HG03039 (cell line): ENCODE measurements around the gene TPR.
A peak's percentile ranks its signal among the peaks of the same experiment; 100 is the strongest.
"Not testable (repeated sequence)": the region's sequence is repeated elsewhere in the genome, so short reads cannot be mapped to it uniquely, and the experiment has no call there.

Experiments
- ATAC-seq: cut with Tn5 transposase; IDR thresholded peaks from one replicate; pipeline ENCODE4 v1.9.1; 2021; ENCODE audit warnings: mild to moderate bottlenecking, moderate library complexity; ENCODE audit not compliant: unreplicated experiment

TPR gene

DNA sequence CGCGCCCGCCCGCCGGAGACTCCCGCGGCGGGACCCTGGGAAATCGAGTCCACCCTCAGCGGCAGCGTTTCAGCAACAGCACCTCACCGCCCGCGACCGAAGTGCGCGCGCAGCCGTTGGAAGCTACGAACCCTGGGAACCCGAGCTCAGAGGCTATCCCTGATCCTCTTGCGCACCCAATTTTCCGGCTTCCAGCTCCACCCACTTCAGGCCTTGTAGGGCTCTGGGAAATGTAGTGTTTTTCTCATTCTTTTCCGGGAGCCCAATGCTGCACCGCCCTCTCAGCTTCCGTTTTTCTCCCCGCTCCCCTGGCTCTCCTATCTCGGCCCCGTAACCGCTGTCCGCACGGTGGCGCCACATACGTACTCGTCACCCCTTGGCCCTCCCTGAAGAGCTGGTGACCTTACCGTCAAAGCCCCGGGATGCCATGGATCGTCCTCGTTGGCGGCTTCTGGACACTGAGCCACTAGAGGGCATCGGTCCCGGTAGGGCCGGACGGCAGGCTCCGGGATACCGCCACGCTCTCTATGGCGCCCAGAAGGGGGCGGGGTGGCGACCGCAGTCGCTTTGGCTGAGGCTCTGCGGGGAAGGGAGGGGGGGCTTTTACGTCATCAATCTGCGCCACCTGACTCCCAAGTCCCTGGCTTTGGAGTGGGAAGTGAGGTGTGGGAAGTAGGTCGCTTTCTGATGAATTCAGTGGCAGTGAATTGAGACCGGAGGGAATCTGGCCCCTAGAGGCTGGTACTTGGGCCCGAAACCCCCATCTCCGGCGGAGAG is at the start of gene TPR, which contains the start of gene ODR4:
TPR (minus strand) TSS at position 102 of the 777 bp plus-strand sequence. CDS start 225 bp downstream, outside the sequence.
ODR4 (plus strand) TSS at position 687 of the 777 bp plus-strand sequence. CDS start 3,948 bp downstream, outside the sequence.
- ATAC-seq: peak; percentile 85

DNA sequence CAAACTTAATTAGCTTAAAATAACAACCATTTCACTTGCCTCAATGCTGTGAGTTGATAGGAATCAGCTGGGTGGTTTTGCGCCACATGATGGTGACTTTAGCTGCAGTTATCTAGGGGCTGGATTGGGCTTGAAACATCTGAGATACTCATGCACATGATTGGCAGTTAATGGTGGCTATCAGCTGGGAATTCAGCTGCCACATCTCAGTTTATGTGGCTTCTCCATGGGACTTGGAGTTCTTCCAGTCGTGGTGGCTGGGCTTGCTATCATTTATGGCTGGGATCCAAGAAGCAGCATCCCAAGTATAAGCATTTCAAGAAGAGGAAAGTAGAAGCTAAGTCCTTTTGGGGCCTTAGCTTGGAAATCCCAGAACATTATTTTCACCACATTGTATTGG is 49.5 kb upstream of the TPR start:
- ATAC-seq: no peak

DNA sequence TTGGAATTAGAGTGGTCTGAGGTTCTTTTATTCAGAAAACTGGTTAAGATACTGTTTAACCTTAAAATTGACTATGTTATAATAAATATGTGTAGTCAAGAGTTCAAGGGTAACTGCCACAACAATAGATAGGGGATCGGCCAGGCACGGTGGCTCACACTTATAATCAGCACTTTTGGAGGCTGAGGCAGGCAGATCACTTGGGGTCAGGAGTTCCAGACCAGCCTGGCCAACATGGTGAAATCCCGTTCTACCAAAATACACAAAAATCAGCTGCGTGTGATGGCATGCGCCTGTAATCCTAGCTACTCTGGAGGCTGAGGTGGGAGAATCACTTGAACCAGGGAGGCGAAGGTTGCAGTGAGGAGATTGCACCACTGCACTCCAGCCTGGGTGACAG is 46.4 kb upstream of the TPR start:
- no peak for ATAC-seq

DNA sequence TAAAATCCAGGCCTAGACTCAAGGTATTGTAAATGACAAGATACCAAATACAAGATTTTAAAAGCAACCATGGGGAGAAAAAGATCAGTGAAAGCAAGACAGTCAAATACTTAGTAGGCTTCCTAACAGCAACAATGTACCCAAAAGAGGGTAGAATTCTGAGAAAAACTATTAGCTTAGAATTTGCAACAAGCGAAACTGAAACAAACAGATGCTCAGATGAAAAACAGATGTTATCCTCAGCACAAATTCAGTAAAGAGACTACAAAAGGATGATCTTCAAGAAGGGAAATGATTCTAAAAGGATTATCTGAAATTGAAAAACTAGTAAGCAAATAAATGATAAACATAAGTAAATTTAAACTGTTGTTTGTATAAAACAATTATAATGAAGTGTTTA is 45.9 kb upstream of the TPR start:
- ATAC-seq: peak; percentile 93

DNA sequence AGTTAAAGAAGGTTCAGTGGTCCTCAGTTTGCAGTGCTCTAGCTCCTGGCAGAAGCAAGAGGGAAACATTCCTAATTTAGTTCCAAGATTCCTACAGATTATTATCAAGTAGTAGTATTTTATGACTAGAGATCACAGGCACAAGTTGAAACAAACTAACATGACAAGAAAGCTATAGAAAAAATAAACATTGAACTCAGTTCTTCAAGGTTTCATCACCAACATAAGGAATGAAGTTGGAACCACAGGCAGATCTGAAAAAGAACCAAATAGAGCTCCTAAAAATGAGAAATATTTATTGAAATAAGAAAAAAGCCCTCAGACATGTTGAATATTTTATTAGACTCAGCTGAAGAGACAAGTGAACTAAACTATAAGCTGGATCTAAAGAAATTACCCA is 45.3 kb upstream of the TPR start:
- ATAC-seq: no peak

DNA sequence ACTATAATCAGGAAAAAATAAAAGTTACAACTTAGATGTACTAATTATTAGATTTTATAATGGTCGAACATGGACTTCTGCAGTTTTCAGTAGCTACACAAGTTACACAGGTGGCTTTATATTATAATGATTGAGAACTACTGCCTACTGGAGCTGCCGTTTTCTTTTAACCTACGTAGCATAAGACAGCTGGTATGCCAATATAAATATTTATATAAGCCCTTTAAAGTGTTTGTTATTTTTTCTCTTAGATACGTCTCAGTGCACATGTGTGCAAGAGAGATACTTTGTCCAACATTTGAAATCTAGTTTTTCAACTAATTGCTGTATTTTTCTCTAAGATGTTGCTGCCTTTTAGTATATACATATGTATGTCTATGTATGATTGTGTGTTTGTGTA is 43.5 kb upstream of the TPR start:
- no peak for ATAC-seq

DNA sequence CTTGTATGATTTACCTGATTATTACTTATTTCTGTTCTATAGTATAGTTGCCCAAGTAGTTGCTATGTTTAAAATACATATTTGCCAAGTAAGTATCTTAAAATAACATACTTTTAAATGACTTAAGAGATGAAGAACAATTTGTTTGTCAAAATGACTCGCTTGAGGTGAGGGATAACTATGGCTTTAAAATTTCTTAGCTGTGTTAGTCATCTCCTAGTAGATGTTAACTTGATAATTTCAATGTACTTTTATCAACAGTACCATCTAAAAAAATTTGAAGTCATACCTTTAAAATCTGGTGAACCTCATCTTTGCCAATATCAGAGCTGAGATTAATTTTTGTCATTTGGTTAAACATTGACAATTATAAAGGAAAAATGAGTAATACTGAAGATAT is 38.3 kb upstream of the TPR start:
- ATAC-seq: no peak

DNA sequence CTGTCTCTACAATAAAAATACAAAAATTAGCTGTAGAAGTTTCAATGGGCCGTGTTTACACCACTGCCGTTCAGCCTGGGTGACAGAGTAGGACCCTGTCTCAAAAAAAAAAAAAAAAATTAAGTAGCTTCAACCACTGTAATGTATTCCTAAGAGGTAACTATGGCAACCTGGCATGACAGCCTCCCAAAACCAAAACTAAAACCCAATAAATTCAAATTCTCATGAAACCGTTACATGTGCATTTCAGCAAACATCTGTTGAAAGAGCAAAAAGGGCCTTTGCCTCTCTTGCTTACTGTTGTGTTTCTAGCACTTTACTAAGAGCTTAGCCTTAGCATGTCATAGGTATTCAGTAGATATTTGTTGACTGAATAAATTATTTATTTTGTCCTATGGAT is 34.0 kb upstream of the TPR start:
- no peak for ATAC-seq

DNA sequence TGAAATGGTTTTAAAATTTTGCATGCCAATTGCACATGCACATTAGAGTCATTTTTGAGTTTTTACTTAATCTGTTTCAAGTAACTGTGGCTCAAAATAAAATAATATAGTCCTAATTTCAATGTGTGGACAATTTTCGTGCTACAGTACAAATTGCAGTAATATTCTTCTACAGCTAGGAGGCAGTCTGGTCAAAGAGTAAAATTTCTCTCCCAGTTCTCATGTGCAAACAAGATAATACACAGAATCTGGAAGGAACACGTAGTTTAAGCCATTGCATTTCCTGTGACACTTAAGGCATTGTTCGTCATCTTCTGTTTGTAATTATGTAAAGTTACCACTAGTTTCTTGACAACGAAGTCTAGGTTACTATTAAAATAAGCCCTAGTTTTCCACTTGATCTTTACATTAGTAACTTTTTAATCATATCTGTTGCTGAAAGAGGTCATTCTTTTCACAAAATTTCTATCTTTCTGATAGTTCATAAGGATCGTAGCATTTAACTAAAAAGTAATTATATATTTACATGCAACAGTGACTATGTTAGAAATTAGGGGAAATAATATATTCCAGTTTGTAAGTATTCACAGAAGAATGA is 29.5 kb upstream of the TPR start:
- ATAC-seq: no peak

DNA sequence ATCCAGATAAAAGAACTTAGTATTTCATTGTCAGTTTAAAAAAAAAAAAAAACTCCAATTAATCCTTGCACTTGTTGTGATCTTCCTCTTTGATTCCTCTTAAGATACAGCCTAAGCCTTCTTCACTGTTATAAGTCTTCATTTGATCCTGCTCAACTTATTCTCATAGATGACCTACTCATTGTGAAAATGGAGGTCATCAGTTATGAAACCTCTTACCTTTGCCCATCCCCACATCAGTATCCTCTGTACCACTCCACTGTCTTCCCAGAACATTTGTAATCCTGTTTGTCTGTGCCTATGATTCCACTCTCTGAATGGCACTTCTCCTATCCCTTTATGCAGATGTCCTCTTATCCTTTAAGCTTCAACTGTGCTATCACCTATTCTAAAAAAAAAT is 28.6 kb upstream of the TPR start:
- ATAC-seq: no peak

DNA sequence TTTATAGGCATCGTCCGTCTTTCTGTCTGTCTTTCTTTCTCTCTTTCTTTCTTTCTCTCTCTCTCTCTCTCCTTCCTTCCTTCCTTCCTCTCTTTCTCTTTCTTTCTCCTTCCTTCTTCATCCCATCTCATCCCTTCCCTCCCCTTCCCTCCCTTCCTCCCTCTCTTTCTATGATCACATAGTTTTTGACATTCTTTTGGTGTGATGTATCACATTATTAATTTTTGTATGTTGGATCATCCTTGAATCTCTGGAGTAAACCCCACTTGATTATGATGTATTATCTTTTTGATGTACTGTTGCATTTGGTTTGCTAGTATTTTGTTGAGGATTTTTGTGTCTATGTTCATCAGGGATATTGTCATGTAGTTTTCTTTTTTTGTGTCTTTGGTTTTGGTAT is 26.4 kb upstream of the TPR start:
- ATAC-seq: not testable (repeated sequence)

DNA sequence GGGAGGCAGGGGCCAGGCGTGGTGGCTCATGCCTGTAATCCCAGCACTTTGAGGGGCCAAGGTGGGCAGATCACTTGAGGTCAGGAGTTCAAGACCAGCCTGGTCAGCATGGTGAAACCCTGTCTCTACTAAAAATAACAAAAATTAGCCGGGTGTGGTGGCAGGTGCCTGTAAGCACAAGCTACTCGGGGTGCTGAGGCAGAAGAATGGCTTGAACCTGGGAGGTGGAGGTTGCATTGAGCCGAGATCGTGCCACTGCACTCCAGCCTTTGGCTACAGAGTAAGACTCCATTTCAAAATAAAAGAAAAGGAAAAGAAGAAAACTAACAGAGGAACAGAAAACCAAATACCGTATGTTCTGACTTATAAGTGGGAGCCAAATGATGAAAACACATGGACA is 17.7 kb upstream of the TPR start:
- not testable (repeated sequence) for ATAC-seq

DNA sequence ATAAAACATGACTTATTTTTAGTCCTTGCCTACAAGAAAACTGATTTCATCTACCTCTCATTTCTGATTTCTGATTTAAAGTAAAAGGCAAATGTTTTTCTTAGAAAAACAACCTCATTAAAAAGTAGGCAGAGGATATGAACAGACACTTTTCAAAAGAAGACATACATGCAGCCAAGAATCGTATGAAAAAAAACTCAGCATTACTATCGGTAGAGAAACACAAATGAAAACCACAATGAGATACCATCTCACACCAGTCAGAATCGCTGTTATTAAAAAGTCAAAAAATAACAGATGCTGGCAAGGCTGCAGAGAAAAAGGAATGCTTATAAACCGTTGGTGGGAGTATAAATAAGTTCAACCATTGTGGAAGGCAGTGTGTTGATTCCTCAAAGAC is 16.8 kb upstream of the TPR start:
- ATAC-seq: no peak

DNA sequence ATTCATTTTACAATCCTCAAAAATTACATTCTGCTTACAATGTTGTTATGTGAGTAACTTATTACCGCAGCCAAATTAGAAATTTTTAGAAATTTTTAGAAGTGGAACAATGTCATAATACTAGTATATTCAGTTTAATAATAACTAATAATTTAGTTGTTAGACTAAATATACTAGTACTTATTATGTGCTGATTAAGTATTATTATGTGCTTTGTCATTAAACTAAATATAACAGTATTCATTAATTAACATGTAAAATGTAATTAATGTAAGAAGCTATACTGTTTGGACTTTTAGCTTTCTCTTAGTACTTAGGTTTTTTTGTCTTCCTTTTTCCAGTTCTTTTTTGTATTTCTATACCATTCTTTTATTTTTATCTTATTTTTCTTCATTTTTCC is 15.9 kb upstream of the TPR start:
- no peak for ATAC-seq

DNA sequence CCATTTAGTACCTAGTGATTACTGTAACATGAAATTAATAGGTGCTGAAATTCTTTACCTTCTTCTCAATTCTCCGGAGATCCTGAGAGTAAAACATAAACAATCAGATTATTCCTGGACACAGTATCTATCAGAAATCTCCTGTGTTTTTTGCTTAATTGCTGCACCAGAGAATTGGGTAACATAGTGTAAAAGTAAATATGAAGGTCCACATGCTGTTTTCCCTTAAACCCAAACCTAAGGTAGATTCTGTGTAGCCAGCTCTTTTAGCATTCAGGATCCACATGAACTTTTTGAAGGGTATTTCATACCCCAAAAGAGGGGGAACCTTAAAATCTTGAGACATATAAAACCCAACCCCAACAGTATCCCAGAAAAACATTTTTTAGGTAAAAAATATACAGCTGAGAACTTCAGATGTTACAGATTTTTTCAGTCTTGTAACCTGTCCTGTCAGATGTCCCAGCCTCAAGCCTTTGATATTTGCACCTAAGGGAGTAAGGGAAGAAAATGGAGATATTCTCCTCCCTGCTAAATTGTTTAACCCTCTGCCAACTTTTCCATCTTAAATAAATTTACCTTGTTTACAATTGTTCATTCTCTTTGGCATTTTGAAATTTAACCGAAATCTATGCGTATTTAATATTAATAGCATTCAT is 11.8 kb upstream of the TPR start:
- no peak for ATAC-seq

DNA sequence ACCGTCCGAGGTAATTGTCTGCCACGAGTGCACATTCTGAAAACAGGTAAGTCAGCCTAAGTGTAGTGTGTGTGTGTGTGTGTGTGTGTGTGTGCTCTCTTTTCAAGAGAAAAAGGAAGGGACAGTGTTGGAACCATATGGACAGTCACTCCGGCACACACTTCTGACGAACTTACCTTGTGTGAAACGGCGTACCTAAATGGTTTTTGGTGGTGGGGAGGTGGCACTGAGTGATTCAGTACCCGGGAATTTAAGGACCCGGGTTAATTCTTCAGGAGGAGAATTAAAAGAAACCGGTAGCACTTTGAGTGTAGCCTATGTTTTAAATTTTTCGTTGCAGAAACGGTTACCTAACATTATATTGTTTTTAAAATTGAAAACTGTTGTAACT is 871 bp upstream of the TPR start:
- ATAC-seq: no peak

DNA sequence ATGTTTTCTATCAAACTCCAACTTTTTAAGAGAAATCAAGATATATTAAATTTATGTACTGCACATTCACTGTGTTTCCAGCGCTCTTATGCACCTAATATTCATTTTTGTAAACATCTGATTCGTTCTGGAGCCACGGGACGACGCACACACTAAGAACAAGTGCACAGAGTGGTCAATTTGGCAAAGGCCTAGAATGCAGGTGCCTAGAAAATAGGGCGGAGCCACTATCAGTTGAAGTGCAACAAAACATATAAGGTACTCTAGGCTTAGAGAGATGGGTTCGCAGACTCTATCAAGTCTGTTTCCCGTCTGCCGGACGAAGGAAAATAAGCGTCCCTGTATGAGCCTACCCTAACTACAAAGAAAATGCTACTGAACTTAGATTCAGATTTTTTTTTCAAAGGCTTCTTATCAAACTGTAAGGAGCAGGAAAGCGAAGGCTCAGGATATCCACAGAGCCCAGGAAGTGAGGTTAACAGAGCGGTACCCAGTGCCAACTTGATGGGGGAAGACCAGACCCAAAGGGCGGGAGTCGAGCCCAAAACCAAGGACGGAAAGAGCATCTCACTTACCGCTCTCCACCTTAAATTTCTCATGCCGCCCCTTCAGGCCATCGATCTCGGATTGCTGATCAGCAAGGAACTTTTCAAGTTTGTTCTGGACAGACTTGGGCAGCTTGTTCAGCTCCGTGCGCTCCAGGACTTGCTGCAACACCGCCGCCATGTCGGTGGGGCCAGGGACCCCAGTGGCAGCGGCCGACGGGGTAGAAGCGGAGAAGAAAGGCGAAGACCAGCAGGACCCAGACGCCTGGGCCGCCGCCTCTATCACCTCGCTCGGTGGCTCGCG is 526 bp downstream of the TPR start:
- peak; percentile 15 for ATAC-seq

DNA sequence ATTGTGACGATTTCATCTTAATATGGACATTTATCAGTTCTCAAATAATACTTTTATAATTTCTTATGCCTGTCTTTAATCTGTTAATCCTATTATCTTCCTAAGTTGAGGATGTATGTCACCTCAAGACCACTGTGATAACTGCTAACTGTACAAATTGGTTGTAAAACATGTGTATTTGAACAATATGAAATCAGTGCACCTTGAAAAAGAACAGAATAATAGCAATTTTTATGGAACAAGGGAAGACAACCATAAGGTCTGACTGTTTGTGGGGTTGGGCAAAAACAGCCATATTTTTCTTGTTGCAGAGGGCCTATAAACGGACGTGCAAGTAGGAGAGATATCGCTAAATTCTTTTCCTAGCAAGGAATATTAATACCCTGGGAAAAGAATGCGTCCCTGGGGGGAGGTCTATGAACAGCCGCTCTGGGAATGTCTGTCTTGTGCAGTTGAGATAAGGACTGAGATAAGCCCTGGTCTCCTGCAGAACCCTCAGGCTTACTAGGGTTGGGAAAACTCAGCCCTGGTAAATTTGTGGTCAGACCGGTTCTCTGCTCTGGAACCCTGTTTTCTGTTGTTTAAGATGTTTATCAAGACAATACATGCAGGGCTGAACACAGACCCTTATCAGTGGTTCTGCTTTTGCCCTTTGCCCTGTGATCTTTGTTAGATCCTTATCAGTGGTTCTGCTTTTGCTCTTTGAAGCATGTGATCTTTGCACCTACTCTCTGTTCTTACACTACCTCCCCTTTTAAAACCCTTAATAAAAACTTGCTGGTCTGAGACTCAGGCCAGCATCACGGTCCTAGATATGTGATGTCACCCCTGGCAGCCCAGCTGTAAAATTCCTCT is 27.0 kb downstream of the TPR start:
- not testable (repeated sequence) for ATAC-seq

DNA sequence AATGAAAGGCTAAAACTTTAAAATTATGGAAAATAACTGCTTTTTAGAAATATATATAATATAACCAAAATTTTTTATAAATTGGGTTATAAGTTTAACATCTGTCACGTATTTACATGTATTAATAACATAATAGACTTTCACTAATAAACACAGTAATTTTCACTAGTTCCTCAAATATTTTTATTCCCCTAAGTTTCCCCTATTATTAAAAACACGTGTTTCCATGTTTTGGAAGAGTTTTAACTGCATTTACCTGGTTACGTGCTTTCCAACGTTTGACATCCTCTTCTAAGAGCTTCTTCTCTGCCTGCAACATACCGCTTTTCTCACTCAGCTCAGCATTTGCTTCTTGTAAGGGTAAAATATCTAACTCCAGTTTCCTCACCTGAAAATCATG is 34.3 kb downstream of the TPR start:
- ATAC-seq: no peak

DNA sequence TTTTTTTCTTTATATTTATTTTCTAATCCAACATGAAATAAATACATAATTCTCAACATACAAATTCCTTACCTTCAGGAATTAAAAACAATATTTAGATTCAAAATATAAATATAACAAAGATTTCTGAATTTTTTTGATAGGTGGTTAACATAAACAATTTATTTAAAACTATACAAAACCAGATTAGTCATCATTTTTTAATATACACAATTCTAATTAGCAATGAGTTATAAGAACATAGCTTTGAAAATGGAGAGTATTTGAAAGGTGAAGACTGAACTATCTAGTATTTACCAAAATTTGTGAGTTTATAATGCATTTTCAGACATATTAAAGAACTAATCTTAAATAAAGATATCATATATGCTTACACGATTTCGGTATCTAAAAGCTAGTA is 37.5 kb downstream of the TPR start:
- ATAC-seq: no peak
